Smooth muscle cell (in vitro differentiated cells): Measurements from ENCODE around the gene GATAD1. TPM values are rescaled to one million over a fixed set of nuclear protein-coding genes. Genes with fewer than 3 reads are reported as not detected.

Source experiments
- DNase-seq: peaks from one replicate; lab custom pipeline; 2025; ENCODE audit not compliant: unreplicated experiment; lab: John Stamatoyannopoulos, UW
- H2AFZ ChIP-seq: fragments of 200-600 bp; sonication (generic); 2 replicates; pipeline ENCODE4 v1.6.0; 2016; ENCODE audit warnings: antibody characterized with exemption, low read depth, mild to moderate bottlenecking
- H3F3A ChIP-seq: fragments of 200-600 bp; sonication (generic); 2 replicates; pipeline ENCODE4 v1.6.0; 2017; ENCODE audit warnings: antibody characterized with exemption, low read depth
- H3K27ac ChIP-seq: fragments of 200-600 bp; sonication (generic); 2 replicates; pipeline ENCODE4 v1.5.1; 2016; ENCODE audit warnings: low read depth, mild to moderate bottlenecking
- H3K27me3 ChIP-seq: fragments of 200-600 bp; sonication (generic); 2 replicates; pipeline ENCODE4 v1.6.1; 2016; ENCODE audit warnings: low read depth, mild to moderate bottlenecking
- H3K36me3 ChIP-seq: fragments of 200-600 bp; sonication (generic); 2 replicates; pipeline ENCODE4 v1.5.1; 2016; ENCODE audit warnings: low read depth
- H3K4me1 ChIP-seq: fragments of 200-600 bp; sonication (generic); 2 replicates; pipeline ENCODE4 v1.5.1; 2016; ENCODE audit warnings: low read depth
- H3K4me2 ChIP-seq: fragments of 200-600 bp; sonication (generic); 2 replicates; pipeline ENCODE4 v1.6.0; 2016; ENCODE audit warnings: mild to moderate bottlenecking
- H3K4me3 ChIP-seq: fragments of 200-600 bp; sonication (generic); 2 replicates; pipeline ENCODE4 v1.5.1; 2016; ENCODE audit warnings: mild to moderate bottlenecking
- H3K79me2 ChIP-seq: fragments of 200-600 bp; sonication (generic); 2 replicates; pipeline ENCODE4 v1.6.0; 2016; ENCODE audit warnings: low read depth, mild to moderate bottlenecking
- H3K9ac ChIP-seq: fragments of 200-600 bp; sonication (generic); 2 replicates; pipeline ENCODE4 v1.6.0; 2016; ENCODE audit warnings: low read depth
- H3K9me3 ChIP-seq: fragments of 200-600 bp; sonication (generic); replicated peaks from 2 replicates; pipeline ENCODE4 v1.5.1; 2016; ENCODE audit warnings: low read depth
- H4K20me1 ChIP-seq: fragments of 200-600 bp; sonication (generic); 2 replicates; pipeline ENCODE4 v1.6.0; 2016; ENCODE audit warnings: low read depth
- CTCF ChIP-seq: fragments of 200-600 bp; sonication (generic); IDR thresholded peaks from 2 replicates; pipeline ENCODE4 v1.5.1; 2017; ENCODE audit warnings: borderline replicate concordance, mild to moderate bottlenecking, antibody characterized with exemption; ENCODE audit not compliant: insufficient read depth, poor library complexity, severe bottlenecking
- WGBS: methylation state at CpG from one replicate; pipeline ENCODE4 v1.1.7; 2016; ENCODE audit warnings: low lambda C conversion rate; 5-methylcytosine and 5-hydroxymethylcytosine counted together
- polyA plus RNA-seq: library from polyadenylated mRNA; unstranded; fragments of >200 nt; fragmentation: Nextera tagmentation; extraction: Ambion mirVana; gene quantifications from 2 replicates; pipeline ENCODE4 v1.2.1, GENCODE V29; 2016
- total RNA-seq: library from RNA; depleted of rRNA; stranded (reverse); fragments of >200 nt; gene quantifications from 2 replicates; pipeline ENCODE4 v1.2.3, GENCODE V29; 2014

Gene GATAD1
- total and polyA plus RNA-seq, 2 experiments from 2014 or later, result 20.7 to 21.8 TPM

DNA sequence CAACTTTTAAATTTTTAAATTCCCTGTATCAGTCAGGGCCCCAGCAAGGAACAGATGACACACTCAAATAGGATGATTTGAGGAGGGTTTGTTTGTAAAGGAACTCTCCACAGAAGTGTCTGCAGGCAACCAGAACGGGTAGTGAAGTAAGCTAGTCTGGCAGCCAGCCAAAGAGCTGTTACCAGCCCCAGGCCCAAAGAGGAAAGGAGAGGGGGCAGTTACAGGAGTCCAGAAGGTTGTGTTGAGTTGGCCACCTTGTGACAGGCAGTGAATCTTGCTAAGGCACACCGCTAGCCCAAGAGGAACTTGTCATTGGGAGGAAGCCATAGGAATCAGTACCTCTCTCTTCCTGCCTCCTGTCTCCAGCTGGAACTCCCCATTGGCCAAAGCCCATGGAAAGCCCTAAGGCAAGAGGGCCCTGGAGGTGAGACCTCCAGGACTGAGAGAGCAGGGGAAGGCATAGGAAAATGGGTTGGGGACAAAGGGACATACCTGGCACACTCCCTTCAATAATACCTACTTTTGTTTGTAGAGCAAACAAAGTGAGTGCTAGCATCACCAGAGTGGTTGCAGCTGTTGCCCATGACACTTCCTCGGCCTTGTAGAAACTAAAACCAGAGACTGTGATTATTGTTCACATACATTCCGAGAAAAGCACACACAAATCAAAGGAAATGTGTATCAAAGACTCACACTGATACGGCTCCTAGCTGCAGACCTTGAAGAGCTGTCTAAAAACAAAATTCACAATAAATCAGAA, 25.4 kb upstream of the GATAD1 start:
- DNase-seq, result no peak
- TF ChIP-seq CTCF, result no peak

DNA sequence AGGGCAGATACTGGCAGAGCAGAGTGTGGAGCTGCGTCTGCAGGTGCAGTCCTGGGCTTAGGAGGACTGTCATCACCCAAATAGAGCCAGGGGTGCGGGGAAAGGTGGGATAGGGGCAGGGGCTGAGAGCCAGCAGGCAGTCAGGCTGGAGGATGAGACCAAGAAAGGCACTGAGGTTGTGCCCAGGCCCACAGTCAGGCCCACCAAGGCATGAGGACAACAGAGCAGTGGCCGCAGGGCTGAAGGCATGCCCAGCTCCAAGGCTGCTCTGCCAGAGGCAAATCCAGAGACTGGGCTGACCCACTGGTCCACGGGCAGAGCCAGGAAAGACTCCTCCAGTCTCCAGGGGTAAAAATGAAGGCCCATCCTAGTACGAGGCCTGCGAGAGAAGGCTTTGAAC, 24.4 kb upstream of the GATAD1 start:
- Histone ChIP-seq H2AFZ (peak overlapping the region; percentile 79), H3F3A (no peaks in the 10 kb centered on the region), H3K9ac (no peak overlapping the region), H3K9me3 (no peaks in the 10 kb centered on the region), H3K27ac (no peak overlapping the region), H3K4me1 (peaks cover 3% of the 10 kb centered on the region), H3K79me2 (no peaks in the 10 kb centered on the region), H3K27me3 (no peaks in the 10 kb centered on the region), H3K4me3 (no peak overlapping the region), H3K36me3 (no peaks in the 10 kb centered on the region), H4K20me1 (no peaks in the 10 kb centered on the region), H3K4me2 (no peak overlapping the region)
- no peak for DNase-seq
- no peak for TF ChIP-seq CTCF
- WGBS, result 97% methylated on average over 6 of the region's 6 CpGs

More for the DNA sequence above, 25.4 kb upstream of the GATAD1 start:
- Histone ChIP-seq H2AFZ (peak overlapping the region; percentile 66), H3K9ac (no peak overlapping the region), H3K4me1 (peaks cover 3% of the 10 kb centered on the region), H4K20me1 (no peaks in the 10 kb centered on the region), H3K27me3 (no peaks in the 10 kb centered on the region), H3K9me3 (no peaks in the 10 kb centered on the region), H3K4me2 (no peak overlapping the region), H3F3A (no peaks in the 10 kb centered on the region), H3K79me2 (no peaks in the 10 kb centered on the region), H3K36me3 (no peaks in the 10 kb centered on the region), H3K4me3 (no peak overlapping the region), H3K27ac (no peak overlapping the region)
- WGBS, result 57% methylated on average over 5 of the region's 5 CpGs

DNA sequence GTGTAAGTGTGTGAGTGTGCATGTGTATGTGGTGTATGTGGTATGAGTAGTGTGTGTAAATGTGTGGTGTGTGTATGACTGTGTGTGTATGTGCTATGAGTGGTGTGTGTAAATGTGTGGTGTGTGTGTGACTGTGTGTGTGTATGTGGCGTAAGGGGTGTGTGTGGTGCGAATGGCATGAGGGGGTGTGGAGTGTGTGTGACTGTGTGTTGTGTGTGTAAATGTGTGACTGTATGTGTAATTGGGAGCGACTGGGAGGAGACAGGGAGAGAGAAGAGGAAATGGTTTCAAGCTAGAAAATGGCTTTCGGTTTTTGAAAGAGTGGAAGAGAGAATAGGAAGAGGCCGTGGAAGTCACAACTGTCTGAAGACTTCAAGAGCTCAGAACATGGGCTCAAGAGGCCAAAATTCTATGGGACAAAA, 23.6 kb upstream of the GATAD1 start:
- H3K27ac ChIP-seq, result peak overlapping the region; percentile 74
- DNase-seq, result no peak
- H4K20me1 ChIP-seq, result no peaks in the 10 kb centered on the region
- no peaks in the 10 kb centered on the region for H3K27me3 ChIP-seq
- H3K79me2 ChIP-seq, result no peaks in the 10 kb centered on the region
- H3F3A ChIP-seq, result no peaks in the 10 kb centered on the region
- H3K4me2 ChIP-seq, result peak overlapping the region; percentile 85
- 62% methylated on average over 5 of the region's 5 CpGs for WGBS
- H2AFZ ChIP-seq, result peak overlapping the region; percentile 79
- peaks cover 3% of the 10 kb centered on the region for H3K4me1 ChIP-seq
- TF ChIP-seq CTCF, result no peak
- H3K9ac ChIP-seq, result peak overlapping the region; percentile 13
- H3K36me3 ChIP-seq, result no peaks in the 10 kb centered on the region
- peak overlapping the region; percentile 55 for H3K4me3 ChIP-seq
- H3K9me3 ChIP-seq, result no peaks in the 10 kb centered on the region
